Measurements from ENCODE around the gene DOCK10.
A peak's percentile ranks its signal among the peaks of the same experiment; 100 is the strongest.

Gene DOCK10

DNA sequence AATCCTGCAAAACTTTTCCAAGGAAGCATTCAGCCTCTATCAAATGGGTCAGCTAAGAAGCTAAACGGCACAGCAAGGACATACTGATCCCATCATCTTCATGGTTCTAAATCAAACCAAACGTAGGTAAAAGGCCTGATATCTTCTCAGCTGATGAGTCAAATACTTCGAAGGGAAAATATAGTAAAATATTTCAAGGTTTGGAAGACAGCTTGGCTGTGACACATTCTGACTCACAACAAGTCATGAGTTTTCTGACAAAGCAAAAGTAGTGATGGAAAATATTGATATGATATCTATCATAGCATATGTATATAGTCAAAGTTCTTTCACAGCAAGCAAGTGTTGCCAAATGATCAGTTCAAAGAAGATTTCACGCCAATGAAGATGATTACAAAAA lies 31.5 kb downstream of the DOCK10 start:
- H3K4me3 ChIP-seq (ENCODE audit: control insufficient read depth, low read depth, low read length): no peak overlapping the region
- no peak for DNase-seq (ENCODE audit: low read depth)
- TF ChIP-seq, protein P1, sequence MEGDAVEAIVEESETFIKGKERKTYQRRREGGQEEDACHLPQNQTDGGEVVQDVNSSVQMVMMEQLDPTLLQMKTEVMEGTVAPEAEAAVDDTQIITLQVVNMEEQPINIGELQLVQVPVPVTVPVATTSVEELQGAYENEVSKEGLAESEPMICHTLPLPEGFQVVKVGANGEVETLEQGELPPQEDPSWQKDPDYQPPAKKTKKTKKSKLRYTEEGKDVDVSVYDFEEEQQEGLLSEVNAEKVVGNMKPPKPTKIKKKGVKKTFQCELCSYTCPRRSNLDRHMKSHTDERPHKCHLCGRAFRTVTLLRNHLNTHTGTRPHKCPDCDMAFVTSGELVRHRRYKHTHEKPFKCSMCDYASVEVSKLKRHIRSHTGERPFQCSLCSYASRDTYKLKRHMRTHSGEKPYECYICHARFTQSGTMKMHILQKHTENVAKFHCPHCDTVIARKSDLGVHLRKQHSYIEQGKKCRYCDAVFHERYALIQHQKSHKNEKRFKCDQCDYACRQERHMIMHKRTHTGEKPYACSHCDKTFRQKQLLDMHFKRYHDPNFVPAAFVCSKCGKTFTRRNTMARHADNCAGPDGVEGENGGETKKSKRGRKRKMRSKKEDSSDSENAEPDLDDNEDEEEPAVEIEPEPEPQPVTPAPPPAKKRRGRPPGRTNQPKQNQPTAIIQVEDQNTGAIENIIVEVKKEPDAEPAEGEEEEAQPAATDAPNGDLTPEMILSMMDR (IDR thresholded peaks at IDR 0.05; ENCODE audit: control insufficient read depth, insufficient read depth, low read depth, low read length, missing control alignments): no peak

DNA sequence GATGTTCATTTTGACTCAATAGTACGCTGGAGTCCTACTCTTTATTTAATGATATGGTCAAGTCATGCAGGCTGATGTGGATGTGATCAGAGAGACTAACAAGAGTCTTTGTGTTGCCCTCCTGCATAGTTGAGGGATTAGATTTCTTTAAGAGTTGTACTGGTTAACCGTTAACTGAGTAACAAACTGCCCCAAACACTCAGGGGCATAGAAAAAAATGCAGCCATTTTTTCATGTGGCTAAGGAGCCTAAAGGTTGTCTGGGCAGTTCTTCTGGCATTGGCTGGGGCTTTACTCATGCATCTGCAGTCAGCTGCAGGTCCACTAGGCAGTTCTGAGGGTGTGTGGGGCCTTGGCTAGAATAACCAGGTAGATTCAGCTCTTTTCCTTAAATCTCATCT lies 32.5 kb downstream of the DOCK10 start:
- no peak for DNase-seq (ENCODE audit: low read depth)
- H3K4me3 ChIP-seq (ENCODE audit: control insufficient read depth, low read depth, low read length): no peak overlapping the region
- TF ChIP-seq, protein P1 (IDR thresholded peaks at IDR 0.05; ENCODE audit: control insufficient read depth, insufficient read depth, low read depth, low read length, missing control alignments): no peak

DNA sequence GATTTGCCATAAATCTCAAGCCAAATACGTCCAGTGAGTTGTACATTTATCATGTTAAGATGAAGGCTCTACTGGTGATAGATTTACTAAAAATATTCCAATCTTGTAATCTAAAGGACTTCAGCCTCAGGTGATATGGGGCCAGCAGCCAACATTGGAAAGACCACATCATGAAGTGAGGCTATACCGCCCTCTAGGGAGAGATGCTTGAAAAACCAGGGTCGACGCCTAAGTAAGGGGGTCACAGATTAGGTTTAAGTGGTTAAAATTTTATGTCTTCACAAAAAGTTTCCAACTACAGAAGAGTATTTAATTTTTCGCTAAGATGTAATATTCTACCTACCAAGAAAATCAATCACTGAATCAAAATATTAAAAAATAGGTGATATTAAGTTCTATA lies 33.3 kb downstream of the DOCK10 start:
- no peak for DNase-seq (ENCODE audit: low read depth)

DNA sequence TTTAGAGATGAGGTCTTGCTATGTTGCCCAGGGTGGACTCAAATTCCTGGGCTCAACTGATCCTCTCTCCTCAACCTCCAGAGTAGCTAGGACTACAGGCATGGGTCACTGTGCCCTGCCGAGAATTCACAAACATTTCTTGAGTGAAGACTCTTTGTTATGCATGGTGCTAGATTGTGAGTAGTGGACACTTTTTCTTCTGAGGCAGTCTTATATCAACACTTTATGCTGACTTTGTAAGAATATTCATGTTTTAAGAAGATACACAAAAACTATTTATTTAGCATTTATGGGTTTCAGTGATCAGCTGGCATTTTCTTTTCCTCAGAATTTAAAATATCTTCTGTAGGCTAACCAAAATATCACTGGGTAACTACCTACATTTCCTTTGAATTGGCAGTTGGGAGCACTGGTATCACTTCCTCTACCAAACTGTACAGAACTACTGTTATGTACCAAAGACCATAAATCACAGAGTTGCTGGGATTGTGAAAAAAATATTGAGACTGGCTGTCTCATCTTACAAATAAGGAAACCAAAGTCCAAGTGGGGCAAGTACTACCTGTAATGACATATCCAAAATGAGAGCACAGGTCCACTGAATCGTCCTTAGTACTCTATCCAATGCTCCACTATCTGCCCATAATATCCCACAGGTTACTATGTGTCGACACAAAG lies 34.0 kb downstream of the DOCK10 start:
- DNase-seq (ENCODE audit: low read depth): no peak
- TF ChIP-seq, protein P1 (IDR thresholded peaks at IDR 0.05; ENCODE audit: control insufficient read depth, insufficient read depth, low read depth, low read length, missing control alignments): no peak
- H3K4me3 ChIP-seq (ENCODE audit: control insufficient read depth, low read depth, low read length): no peak overlapping the region

More for the DNA sequence above, 33.3 kb downstream of the DOCK10 start:
- TF ChIP-seq, protein P1 (IDR thresholded peaks at IDR 0.05; ENCODE audit: control insufficient read depth, insufficient read depth, low read depth, low read length, missing control alignments): peak; percentile 35
- no peak overlapping the region for H3K4me3 ChIP-seq (ENCODE audit: control insufficient read depth, low read depth, low read length)

DNA sequence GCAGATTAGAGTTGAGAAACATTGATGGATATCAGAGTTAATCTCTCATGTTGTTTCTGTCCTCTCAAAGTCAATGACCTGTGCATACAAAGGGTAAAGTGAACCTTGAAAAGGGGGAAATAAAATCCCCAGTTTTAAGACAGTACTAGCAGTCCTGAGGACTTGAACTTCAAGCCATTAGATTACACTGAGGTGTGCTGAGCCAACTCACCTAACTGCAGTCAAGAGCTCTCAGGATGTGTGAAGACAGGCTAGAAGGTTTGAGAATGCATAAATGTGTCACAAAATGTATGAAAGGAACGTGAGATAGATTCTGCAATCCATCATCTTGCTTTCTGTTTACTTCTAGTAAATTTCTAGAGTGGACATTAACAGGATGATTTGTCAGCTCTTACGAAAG lies 35.5 kb downstream of the DOCK10 start:
- TF ChIP-seq, protein P1 (IDR thresholded peaks at IDR 0.05; ENCODE audit: control insufficient read depth, insufficient read depth, low read depth, low read length, missing control alignments): no peak
- H3K4me3 ChIP-seq (ENCODE audit: control insufficient read depth, low read depth, low read length): no peak overlapping the region
- DNase-seq (ENCODE audit: low read depth): no peak

DNA sequence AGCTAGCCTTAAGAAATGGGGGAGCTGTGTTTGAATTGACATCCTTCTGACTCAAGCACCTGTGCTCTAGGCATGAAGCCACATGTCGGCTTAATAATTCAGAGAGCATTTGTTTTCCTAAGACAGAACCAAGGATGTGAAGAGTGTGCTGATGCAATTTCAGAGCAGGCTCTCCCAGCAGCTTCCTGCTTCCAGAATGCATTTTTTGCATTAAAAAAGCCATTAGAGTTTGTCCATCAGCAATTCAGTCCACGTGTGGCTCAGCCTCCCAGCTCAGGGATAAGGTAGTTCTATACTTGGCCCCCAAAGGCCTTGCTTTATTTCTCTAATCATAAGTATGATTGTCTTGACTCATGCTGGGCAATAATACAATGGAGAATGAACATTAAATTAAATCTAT lies 37.7 kb downstream of the DOCK10 start:
- DNase-seq (ENCODE audit: low read depth): no peak
- TF ChIP-seq, protein P1 (IDR thresholded peaks at IDR 0.05; ENCODE audit: control insufficient read depth, insufficient read depth, low read depth, low read length, missing control alignments): no peak
- H3K4me3 ChIP-seq (ENCODE audit: control insufficient read depth, low read depth, low read length): no peak overlapping the region
